Measurements from ENCODE around the gene NLRP3.

DNA sequence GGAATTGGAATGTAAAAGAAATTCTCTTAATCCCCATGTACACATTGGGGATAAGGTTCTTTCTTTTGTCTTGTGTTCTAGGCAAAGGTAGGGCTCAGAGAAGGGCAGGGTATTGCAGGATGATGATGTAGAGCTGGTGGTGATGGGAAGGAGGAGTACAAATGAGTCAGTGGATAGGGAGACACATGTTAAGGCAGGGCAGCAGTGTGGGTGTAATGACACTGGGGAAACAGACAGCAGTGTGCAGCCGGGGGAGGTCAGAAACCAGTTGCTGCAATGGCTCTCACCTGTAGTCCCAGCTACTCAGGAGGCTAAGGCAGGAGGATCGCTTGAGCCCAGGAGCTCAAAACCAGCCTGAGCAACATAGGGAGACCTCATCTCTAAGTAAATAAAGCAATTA lies 5.1 kb downstream of the NLRP3 start:
- TF ChIP-seq, protein P1, sequence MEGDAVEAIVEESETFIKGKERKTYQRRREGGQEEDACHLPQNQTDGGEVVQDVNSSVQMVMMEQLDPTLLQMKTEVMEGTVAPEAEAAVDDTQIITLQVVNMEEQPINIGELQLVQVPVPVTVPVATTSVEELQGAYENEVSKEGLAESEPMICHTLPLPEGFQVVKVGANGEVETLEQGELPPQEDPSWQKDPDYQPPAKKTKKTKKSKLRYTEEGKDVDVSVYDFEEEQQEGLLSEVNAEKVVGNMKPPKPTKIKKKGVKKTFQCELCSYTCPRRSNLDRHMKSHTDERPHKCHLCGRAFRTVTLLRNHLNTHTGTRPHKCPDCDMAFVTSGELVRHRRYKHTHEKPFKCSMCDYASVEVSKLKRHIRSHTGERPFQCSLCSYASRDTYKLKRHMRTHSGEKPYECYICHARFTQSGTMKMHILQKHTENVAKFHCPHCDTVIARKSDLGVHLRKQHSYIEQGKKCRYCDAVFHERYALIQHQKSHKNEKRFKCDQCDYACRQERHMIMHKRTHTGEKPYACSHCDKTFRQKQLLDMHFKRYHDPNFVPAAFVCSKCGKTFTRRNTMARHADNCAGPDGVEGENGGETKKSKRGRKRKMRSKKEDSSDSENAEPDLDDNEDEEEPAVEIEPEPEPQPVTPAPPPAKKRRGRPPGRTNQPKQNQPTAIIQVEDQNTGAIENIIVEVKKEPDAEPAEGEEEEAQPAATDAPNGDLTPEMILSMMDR (IDR thresholded peaks at IDR 0.05 in 4 of 5, conservative IDR thresholded peaks at IDR 0.05 in 1 of 5), result no peak
- no peak for TF ChIP-seq POLR2A (IDR thresholded peaks at IDR 0.05)
